Measurements from ENCODE around the gene NPPA. TPM values are rescaled to one million over a fixed set of nuclear protein-coding genes. Genes with fewer than 3 reads are reported as not detected.
"Not testable (repeated sequence)": the region's sequence is repeated elsewhere in the genome, so short reads cannot be mapped to it uniquely, and the experiment has no call there.

NPPA gene
- total and polyA plus RNA-seq, 10 of the 15 experiments (the other 5 are each of a cell fraction or from before 2014, with no cell fraction given): 0.31 to 0.39 TPM; not detected in 8

DNA sequence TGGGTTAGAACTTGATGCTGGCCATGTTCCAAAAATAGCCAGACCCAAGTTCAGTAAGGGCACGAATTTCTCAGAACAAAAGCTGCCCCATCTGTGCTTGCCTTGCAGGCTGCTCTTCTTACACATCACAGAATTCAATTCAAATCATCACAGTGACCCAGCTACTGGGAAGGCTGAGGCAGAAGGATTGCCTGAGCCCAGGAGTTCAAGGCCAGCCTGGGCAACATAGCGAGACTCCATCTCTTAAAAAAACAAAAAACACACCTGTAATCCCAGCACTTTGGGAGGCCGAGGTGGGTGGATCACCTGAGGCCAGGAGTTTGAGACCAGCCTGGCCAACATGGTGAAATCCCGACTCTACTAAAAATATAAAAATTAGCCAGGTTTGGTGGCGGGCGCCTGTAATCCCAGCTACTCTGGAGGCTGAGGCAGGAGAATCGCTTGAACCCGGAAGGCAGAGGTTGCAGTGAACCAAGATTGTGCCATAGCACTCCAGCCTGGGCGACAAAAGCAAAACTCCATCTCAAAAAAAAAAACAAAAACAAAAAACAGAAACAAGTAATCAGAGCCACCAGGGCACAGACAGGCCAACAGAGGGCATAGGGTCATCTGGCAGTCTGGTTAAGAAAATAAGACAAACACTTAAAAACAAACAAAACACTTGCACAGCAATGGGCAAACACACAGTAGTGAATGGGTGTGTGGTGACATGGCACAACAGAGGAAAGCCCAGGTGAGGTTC lies 43.5 kb downstream of the NPPA start:
- Histone ChIP-seq H3K4me3 (peak overlapping the region; percentile 97), H3K9ac (ENCODE audit: control insufficient read depth, insufficient read depth, low read length) (peak overlapping the region; percentile 91; the same call in 1 of the 2 replicates), H3K27ac (ENCODE audit: control insufficient read depth, insufficient read depth) (peak overlapping the region; percentile 88), H3K79me2 (ENCODE audit: control insufficient read depth, insufficient read depth, low read length) (peaks cover 37% of the 10 kb centered on the region), H3K4me2 (ENCODE audit: control insufficient read depth, insufficient read depth) (peak overlapping the region; percentile 100)
- ChIA-PET POLR2A (interaction anchor here (0.5 to 2.0 kb wide), 6 partner anchors 10 to 106 kb away, joined by 3 to 20 read pairs (median 4); no protein-coding TSS in a partner anchor), SMC1A (ENCODE audit: uncharacterized antibody, unreplicated experiment) (interaction anchor here (0.9 to 1.3 kb wide), 2 partner anchors 10 to 67 kb away, joined by 3 to 5 read pairs; no protein-coding TSS in a partner anchor), CTCF (interaction anchor here (1.1 to 1.4 kb wide), 2 partner anchors 20 to 122 kb away, joined by 3 read pairs; no protein-coding TSS in a partner anchor), RAD21 (ENCODE audit: unreplicated experiment) (interaction anchor here (1.0 to 1.6 kb wide), 6 partner anchors 11 to 163 kb away, joined by 3 to 11 read pairs (median 4); partner anchors contain the start of gene FBXO6)
- ATAC-seq; H3K9me3 ChIP-seq (replicated peaks; ENCODE audit: control insufficient read depth, insufficient read depth, low read length); H2AFZ ChIP-seq (ENCODE audit: control insufficient read depth, low read depth, low read length); in situ Hi-C loops (cut with MboI); intact Hi-C loops (cut with micrococcal nuclease; ENCODE audit: unreplicated experiment); DNase-seq (ENCODE audit: low read depth, low spot score); H3K4me1 ChIP-seq (ENCODE audit: control insufficient read depth, insufficient read depth, low read length); H3K27me3 ChIP-seq (replicated peaks in 1 of 2; ENCODE audit: control insufficient read depth in 2 of 2, insufficient read depth in 2 of 2, low read length in 1 of 2); H4K20me1 ChIP-seq (ENCODE audit: control insufficient read depth, insufficient read depth); FAIRE-seq; H3K36me3 ChIP-seq (ENCODE audit: control insufficient read depth in 2 of 2, insufficient read depth in 2 of 2, low read length in 1 of 2); BruUV-seq (replicated peaks): not testable (repeated sequence)
- whole genome bisulfite sequencing (ENCODE audit: insufficient coverage, insufficient replicate concordance, low lambda C conversion rate, missing lambda C conversion rate): 74% methylated on average over 9 of the region's 9 CpGs

- POLR2A ChIA-PET: interaction anchor here (0.6 to 2.0 kb wide), 9 partner anchors 9 to 528 kb away, joined by 3 to 20 read pairs (median 4); no protein-coding TSS in a partner anchor
- no peaks in the 10 kb centered on the region for H3K27me3 ChIP-seq (replicated peaks in 1 of 2; ENCODE audit: control insufficient read depth in 2 of 2, insufficient read depth in 2 of 2, low read length in 1 of 2)
- H3K9ac ChIP-seq (ENCODE audit: control insufficient read depth, insufficient read depth, low read length): peak overlapping the region; percentile 32; the same call in 1 of the 2 replicates
- SMC1A ChIA-PET (ENCODE audit: uncharacterized antibody, unreplicated experiment): interaction anchor here (0.9 to 1.3 kb wide), 2 partner anchors 11 to 66 kb away, joined by 3 to 5 read pairs; no protein-coding TSS in a partner anchor
- intact Hi-C loops (cut with micrococcal nuclease; ENCODE audit: unreplicated experiment): no loop called here
- H2AFZ ChIP-seq (ENCODE audit: control insufficient read depth, low read depth, low read length): peak overlapping the region; percentile 60
- H4K20me1 ChIP-seq (ENCODE audit: control insufficient read depth, insufficient read depth): no peaks in the 10 kb centered on the region
- peaks cover 8% of the 10 kb centered on the region for H3K4me1 ChIP-seq (ENCODE audit: control insufficient read depth, insufficient read depth, low read length)
- BruUV-seq (replicated peaks): TSS peak; percentile 45
- H3K9me3 ChIP-seq (replicated peaks; ENCODE audit: control insufficient read depth, insufficient read depth, low read length): no peaks in the 10 kb centered on the region
- CTCF ChIA-PET: interaction anchor here (1.1 to 1.4 kb wide), 2 partner anchors 19 to 121 kb away, joined by 3 read pairs; no protein-coding TSS in a partner anchor
- peak overlapping the region; percentile 24; the same call in 1 of the 2 replicates for H3K27ac ChIP-seq (ENCODE audit: control insufficient read depth, insufficient read depth)
- in situ Hi-C loops (cut with MboI): no loop called here
- peaks cover 0 to 2% of the 10 kb centered on the region in 2 experiments; a peak in 3 of 4 replicates for H3K36me3 ChIP-seq (ENCODE audit: control insufficient read depth in 2 of 2, insufficient read depth in 2 of 2, low read length in 1 of 2)
- RAD21 ChIA-PET (ENCODE audit: unreplicated experiment): interaction anchor here (0.6 to 1.6 kb wide), 8 partner anchors 11 to 164 kb away, joined by 3 to 11 read pairs (median 3); partner anchors contain the start of gene FBXO6
- DNase-seq (ENCODE audit: low read depth, low spot score) (peak; percentile 42), ATAC-seq (peak; percentile 66), FAIRE-seq (peak; percentile 68)
- 14% methylated on average over 23 of the region's 28 CpGs for WGBS (ENCODE audit: insufficient coverage, insufficient replicate concordance, low lambda C conversion rate, missing lambda C conversion rate)
- peaks cover 33% of the 10 kb centered on the region for H3K79me2 ChIP-seq (ENCODE audit: control insufficient read depth, insufficient read depth, low read length)
- peak overlapping the region; percentile 56 for H3K4me3 ChIP-seq
- H3K4me2 ChIP-seq (ENCODE audit: control insufficient read depth, insufficient read depth): peak overlapping the region; percentile 86
- TF ChIP-seq ATF7 (IDR thresholded peaks at IDR 0.05; ENCODE audit: low read depth): no peak
- peak; percentile 41; the same call in 1 of the 2 replicates for TF ChIP-seq BACH1 (IDR thresholded peaks at IDR 0.05; ENCODE audit: borderline replicate concordance)
- no peak for TF ChIP-seq CBX3 (IDR thresholded peaks at IDR 0.05; ENCODE audit: borderline replicate concordance, low read depth)
- no peak for TF ChIP-seq RBBP5 (conservative IDR thresholded peaks at IDR 0.05)
- TF ChIP-seq IRF3 (IDR thresholded peaks at IDR 0.05): no peak
- peak; percentile 16; the same call in 1 of the 2 replicates for TF ChIP-seq SIN3A (IDR thresholded peaks at IDR 0.05; ENCODE audit: low read depth, low read length)
- TF ChIP-seq IRF5 (IDR thresholded peaks at IDR 0.05; ENCODE audit: borderline replicate concordance): no peak
- TF ChIP-seq SMAD5 (IDR thresholded peaks at IDR 0.05; ENCODE audit: low read depth): no peak
- TF ChIP-seq, protein P1, sequence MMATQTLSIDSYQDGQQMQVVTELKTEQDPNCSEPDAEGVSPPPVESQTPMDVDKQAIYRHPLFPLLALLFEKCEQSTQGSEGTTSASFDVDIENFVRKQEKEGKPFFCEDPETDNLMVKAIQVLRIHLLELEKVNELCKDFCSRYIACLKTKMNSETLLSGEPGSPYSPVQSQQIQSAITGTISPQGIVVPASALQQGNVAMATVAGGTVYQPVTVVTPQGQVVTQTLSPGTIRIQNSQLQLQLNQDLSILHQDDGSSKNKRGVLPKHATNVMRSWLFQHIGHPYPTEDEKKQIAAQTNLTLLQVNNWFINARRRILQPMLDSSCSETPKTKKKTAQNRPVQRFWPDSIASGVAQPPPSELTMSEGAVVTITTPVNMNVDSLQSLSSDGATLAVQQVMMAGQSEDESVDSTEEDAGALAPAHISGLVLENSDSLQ (IDR thresholded peaks at IDR 0.05): peak; percentile 70
These were observed 44.4 kb downstream of the NPPA start for GRCh38 chr1:11802973-11803885.

All from GM12878 (cell line).